ENCODE measurements around the gene EPHA4. TPM values are rescaled to one million over a fixed set of nuclear protein-coding genes. Genes with fewer than 3 reads are reported as not detected.

The EPHA4 gene
- total and polyA plus RNA-seq, 4 donors: 0.43 to 2.3 (median 1.1) TPM

DNA sequence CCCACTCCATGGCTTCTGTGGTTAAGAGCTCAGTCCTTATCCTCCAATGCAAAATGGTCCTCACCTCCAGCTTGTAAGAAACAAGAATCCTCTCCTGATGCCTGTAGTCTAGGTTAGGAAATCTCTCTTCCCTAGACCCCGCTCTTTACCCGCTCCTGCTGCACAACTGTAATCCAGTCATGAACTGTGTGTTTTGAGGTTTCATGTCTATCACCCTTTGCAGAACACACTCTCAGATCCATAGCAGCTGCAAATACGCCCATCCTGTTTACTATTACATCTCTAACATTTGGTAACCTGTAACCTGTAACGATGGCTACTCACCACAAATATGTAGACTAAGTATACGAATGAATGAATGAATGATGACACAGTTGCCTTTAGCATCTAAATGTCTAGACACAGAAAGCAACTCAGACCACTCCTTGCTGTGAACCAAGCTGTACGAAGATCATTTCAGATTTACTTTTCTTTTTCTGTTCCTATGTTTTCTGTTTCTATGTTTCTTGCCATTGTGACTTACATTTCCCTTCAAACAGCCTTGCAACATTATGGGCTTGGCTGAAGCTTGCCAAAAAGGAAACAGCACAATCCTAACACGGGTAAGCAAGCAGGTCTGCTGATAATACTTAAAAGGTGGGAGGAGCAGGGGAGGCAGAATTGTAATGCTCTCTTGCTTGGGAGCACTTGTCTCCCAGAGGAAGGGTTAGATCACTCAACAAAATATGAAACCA is 53.7 kb downstream of the EPHA4 start:
- H3K9ac ChIP-seq (ENCODE audit: low read depth in 1 of 2, low read length in 2 of 2): no peak overlapping the region
- no peak for DNase-seq (ENCODE audit: low spot score)
- H3K4me3 ChIP-seq (ENCODE audit: low read depth in 1 of 3, low read length in 3 of 3): no peak overlapping the region
- no peaks in the 10 kb centered on the region for H3K36me3 ChIP-seq (ENCODE audit: control insufficient read depth in 4 of 4, insufficient read depth in 3 of 4, low read depth in 1 of 4, low read length in 3 of 4)
- H3K27ac ChIP-seq (ENCODE audit: low read depth in 1 of 2, low read length in 2 of 2): peak overlapping the region in 1 of 2 donors; percentile 18
- TF ChIP-seq GABPA (IDR thresholded peaks at IDR 0.05 in 1 of 2, conservative IDR thresholded peaks at IDR 0.05 in 1 of 2) (no peak), YY1 (IDR thresholded peaks at IDR 0.05) (no peak), ZBTB33 (IDR thresholded peaks at IDR 0.05) (no peak), FOXA2 (IDR thresholded peaks at IDR 0.05) (no peak), HNF4G (IDR thresholded peaks at IDR 0.05) (no peak), TAF1 (conservative IDR thresholded peaks at IDR 0.05) (no peak), JUND (IDR thresholded peaks at IDR 0.05) (no peak)
- TF ChIP-seq, protein P1, sequence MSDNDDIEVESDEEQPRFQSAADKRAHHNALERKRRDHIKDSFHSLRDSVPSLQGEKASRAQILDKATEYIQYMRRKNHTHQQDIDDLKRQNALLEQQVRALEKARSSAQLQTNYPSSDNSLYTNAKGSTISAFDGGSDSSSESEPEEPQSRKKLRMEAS (IDR thresholded peaks at IDR 0.05): no peak
- TF ChIP-seq, protein P2, sequence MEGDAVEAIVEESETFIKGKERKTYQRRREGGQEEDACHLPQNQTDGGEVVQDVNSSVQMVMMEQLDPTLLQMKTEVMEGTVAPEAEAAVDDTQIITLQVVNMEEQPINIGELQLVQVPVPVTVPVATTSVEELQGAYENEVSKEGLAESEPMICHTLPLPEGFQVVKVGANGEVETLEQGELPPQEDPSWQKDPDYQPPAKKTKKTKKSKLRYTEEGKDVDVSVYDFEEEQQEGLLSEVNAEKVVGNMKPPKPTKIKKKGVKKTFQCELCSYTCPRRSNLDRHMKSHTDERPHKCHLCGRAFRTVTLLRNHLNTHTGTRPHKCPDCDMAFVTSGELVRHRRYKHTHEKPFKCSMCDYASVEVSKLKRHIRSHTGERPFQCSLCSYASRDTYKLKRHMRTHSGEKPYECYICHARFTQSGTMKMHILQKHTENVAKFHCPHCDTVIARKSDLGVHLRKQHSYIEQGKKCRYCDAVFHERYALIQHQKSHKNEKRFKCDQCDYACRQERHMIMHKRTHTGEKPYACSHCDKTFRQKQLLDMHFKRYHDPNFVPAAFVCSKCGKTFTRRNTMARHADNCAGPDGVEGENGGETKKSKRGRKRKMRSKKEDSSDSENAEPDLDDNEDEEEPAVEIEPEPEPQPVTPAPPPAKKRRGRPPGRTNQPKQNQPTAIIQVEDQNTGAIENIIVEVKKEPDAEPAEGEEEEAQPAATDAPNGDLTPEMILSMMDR (IDR thresholded peaks at IDR 0.05; ENCODE audit: low read depth, low read length, missing input control): no peak
- no peaks in the 10 kb centered on the region for H3K9me3 ChIP-seq (ENCODE audit: control insufficient read depth in 4 of 4, low read length in 3 of 4)
- H3K4me1 ChIP-seq (ENCODE audit: control insufficient read depth in 4 of 4, insufficient read depth in 4 of 4, low read length in 3 of 4): no peaks in the 10 kb centered on the region
- WGBS: 57% methylated on average over 7 of the region's 7 CpGs
- H3K27me3 ChIP-seq (ENCODE audit: control insufficient read depth in 4 of 4, insufficient read depth in 4 of 4, low read length in 3 of 4): no peaks in the 10 kb centered on the region

DNA sequence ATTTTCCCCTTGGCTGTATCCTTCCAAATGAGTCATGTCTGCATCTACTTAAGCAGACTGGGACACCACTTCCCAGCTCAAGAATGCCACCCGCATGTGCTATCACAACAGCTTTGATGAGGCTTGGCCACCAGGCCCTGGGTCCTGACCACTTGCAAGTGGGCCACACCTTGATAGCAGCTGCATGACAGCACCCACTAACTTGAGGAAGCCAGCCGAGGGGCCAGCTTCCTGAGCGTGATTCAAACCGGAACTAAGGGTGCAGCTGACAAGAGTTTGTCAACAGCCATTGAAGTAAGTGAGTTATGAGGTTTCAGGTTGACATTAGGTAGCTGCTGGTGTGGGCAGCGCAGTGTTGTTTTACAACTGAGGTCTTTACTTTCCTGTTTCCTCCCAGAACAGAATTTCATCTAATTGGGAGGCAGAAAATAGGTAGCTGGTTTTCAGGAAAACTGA is 54.4 kb downstream of the EPHA4 start:
- DNase-seq (ENCODE audit: low spot score): no peak

More for the DNA sequence above, 54.4 kb downstream of the EPHA4 start:
- no peak overlapping the region for H3K9ac ChIP-seq (ENCODE audit: low read depth in 1 of 2, low read length in 2 of 2)
- no peak overlapping the region for H3K27ac ChIP-seq (ENCODE audit: low read depth in 1 of 2, low read length in 2 of 2)
- no peaks in the 10 kb centered on the region for H3K9me3 ChIP-seq (ENCODE audit: control insufficient read depth in 4 of 4, low read length in 3 of 4)
- H3K36me3 ChIP-seq (ENCODE audit: control insufficient read depth in 4 of 4, insufficient read depth in 3 of 4, low read depth in 1 of 4, low read length in 3 of 4): no peaks in the 10 kb centered on the region
- H3K4me1 ChIP-seq (ENCODE audit: control insufficient read depth in 4 of 4, insufficient read depth in 4 of 4, low read length in 3 of 4): no peaks in the 10 kb centered on the region
- TF ChIP-seq TAF1 (conservative IDR thresholded peaks at IDR 0.05) (no peak), SP1 (IDR thresholded peaks at IDR 0.05) (no peak), RXRA (IDR thresholded peaks at IDR 0.05) (no peak), FOXA2 (IDR thresholded peaks at IDR 0.05) (no peak), REST (IDR thresholded peaks at IDR 0.05) (no peak), RAD21 (IDR thresholded peaks at IDR 0.05) (no peak), GABPA (IDR thresholded peaks at IDR 0.05 in 1 of 2, conservative IDR thresholded peaks at IDR 0.05 in 1 of 2) (no peak), JUND (IDR thresholded peaks at IDR 0.05) (no peak), YY1 (IDR thresholded peaks at IDR 0.05) (no peak), NR2F2 (IDR thresholded peaks at IDR 0.05) (no peak), ZBTB33 (IDR thresholded peaks at IDR 0.05) (no peak), FOXA1 (IDR thresholded peaks at IDR 0.05) (no peak), EGR1 (IDR thresholded peaks at IDR 0.05; ENCODE audit: low read depth in 2 of 2) (no peak), HNF4A (conservative IDR thresholded peaks at IDR 0.05) (no peak), HNF4G (IDR thresholded peaks at IDR 0.05) (no peak)
- TF ChIP-seq, protein P1 (IDR thresholded peaks at IDR 0.05): no peak
- TF ChIP-seq, protein P2 (IDR thresholded peaks at IDR 0.05; ENCODE audit: low read depth, low read length, missing input control): no peak
- 69% methylated on average over 5 of the region's 5 CpGs for WGBS
- peaks cover 0 to under 1% (median 0%) of the 10 kb centered on the region in 4 donors for H3K27me3 ChIP-seq (ENCODE audit: control insufficient read depth in 4 of 4, insufficient read depth in 4 of 4, low read length in 3 of 4)
- no peak overlapping the region for H3K4me3 ChIP-seq (ENCODE audit: low read depth in 1 of 3, low read length in 3 of 3)

All from liver (tissue), 9 donors.